Loucy (cell line): ENCODE results near the gene FIGNL2.

Source experiments
- H2AFZ ChIP-seq: fragments of 200-600 bp; sonication (generic); 2 replicates; pipeline ENCODE4 v1.6.0; 2016; ENCODE audit warnings: antibody characterized with exemption, mild to moderate bottlenecking, low read length, moderate library complexity
- H3F3A ChIP-seq: fragments of 200-600 bp; 2 replicates; pipeline ENCODE4 v1.6.0; 2016; ENCODE audit warnings: antibody characterized with exemption, low read depth, mild to moderate bottlenecking
- H3K27me3 ChIP-seq: fragments of 200-600 bp; sonication (generic); 2 replicates; pipeline ENCODE4 v1.6.1; 2014; ENCODE audit warnings: low read length, mild to moderate bottlenecking; ENCODE audit not compliant: insufficient read depth, poor library complexity, severe bottlenecking
- H3K36me3 ChIP-seq: fragments of 200-600 bp; sonication (generic); 2 replicates; pipeline ENCODE4 v1.6.1; 2016; ENCODE audit warnings: low read length; ENCODE audit not compliant: insufficient read depth
- H3K4me1 ChIP-seq: fragments of 200-600 bp; sonication (generic); 2 replicates; pipeline ENCODE4 v1.5.1; 2014; ENCODE audit warnings: low read length, mild to moderate bottlenecking; ENCODE audit not compliant: insufficient read depth, poor library complexity, severe bottlenecking
- H3K4me2 ChIP-seq: fragments of 200-600 bp; sonication (generic); 2 replicates; pipeline ENCODE4 v1.6.0; 2014; ENCODE audit warnings: antibody characterized with exemption, low read length, low read depth, mild to moderate bottlenecking; ENCODE audit not compliant: poor library complexity, severe bottlenecking
- H3K4me3 ChIP-seq: fragments of 200-600 bp; sonication (generic); 2 replicates; pipeline ENCODE4 v1.5.1; 2014; ENCODE audit warnings: low read length, mild to moderate bottlenecking, mixed read lengths; ENCODE audit not compliant: poor library complexity, severe bottlenecking
- H3K79me2 ChIP-seq: fragments of 200-600 bp; sonication (generic); 2 replicates; pipeline ENCODE4 v1.6.1; 2014; ENCODE audit warnings: low read length; ENCODE audit not compliant: insufficient read depth
- H3K9ac ChIP-seq: fragments of 200-600 bp; sonication (generic); 2 replicates; pipeline ENCODE4 v1.6.0; 2014; ENCODE audit warnings: mild to moderate bottlenecking, low read depth, low read length, moderate library complexity; ENCODE audit not compliant: poor library complexity, severe bottlenecking
- H3K9me2 ChIP-seq: fragments of 200-600 bp; sonication (generic); replicated peaks from 2 replicates; pipeline ENCODE4 v1.6.1; 2016; ENCODE audit warnings: low read depth, low read length, mixed read lengths
- H3K9me3 ChIP-seq: fragments of 200-600 bp; sonication (generic); 2 replicates; pipeline ENCODE4 v1.6.1; 2014; ENCODE audit warnings: mild to moderate bottlenecking, antibody characterized with exemption, low read length, low read depth; ENCODE audit not compliant: insufficient read depth
- H4K20me1 ChIP-seq: fragments of 200-600 bp; sonication (generic); 2 replicates; pipeline ENCODE4 v1.6.0; 2014; ENCODE audit warnings: antibody characterized with exemption, low read length, mild to moderate bottlenecking; ENCODE audit not compliant: insufficient read depth, poor library complexity, severe bottlenecking
- CTCF ChIP-seq: fragments of 200-600 bp; sonication (generic); conservative IDR thresholded peaks from 2 replicates; pipeline ENCODE4 v1.5.1; 2014; ENCODE audit warnings: mild to moderate bottlenecking, antibody characterized with exemption, low read length
- EZH2phosphoT487 ChIP-seq: fragments of 200-600 bp; IDR thresholded peaks from 2 replicates; pipeline ENCODE4 v1.6.1; 2018; ENCODE audit warnings: antibody characterized with exemption, mild to moderate bottlenecking, moderate library complexity, borderline replicate concordance

The FIGNL2 gene

GRCh38 chr12:51867371-51867770 is 18.9 kb upstream of the FIGNL2 start:
- H3K9me2 ChIP-seq: no peaks in the 10 kb centered on the region
- H3K27me3 ChIP-seq: no peaks in the 10 kb centered on the region
- H3K9ac ChIP-seq: no peak overlapping the region
- TF ChIP-seq EZH2phosphoT487 (no peak), CTCF (no peak)
- H3K4me1 ChIP-seq: peaks cover 6% of the 10 kb centered on the region
- no peak overlapping the region for H3K4me3 ChIP-seq
- no peaks in the 10 kb centered on the region for H3K79me2 ChIP-seq
- H3K9me3 ChIP-seq: no peaks in the 10 kb centered on the region
- H3K4me2 ChIP-seq: no peak overlapping the region
- H4K20me1 ChIP-seq: no peaks in the 10 kb centered on the region
- peak overlapping the region; percentile 49; the same call in 1 of the 2 replicates for H2AFZ ChIP-seq
- no peaks in the 10 kb centered on the region for H3K36me3 ChIP-seq
- no peaks in the 10 kb centered on the region for H3F3A ChIP-seq

- no peak for TF ChIP-seq EZH2phosphoT487
- no peak for TF ChIP-seq CTCF
- Histone ChIP-seq H2AFZ (no peak overlapping the region), H3K36me3 (no peaks in the 10 kb centered on the region), H3K27me3 (no peaks in the 10 kb centered on the region), H3F3A (no peaks in the 10 kb centered on the region), H3K4me2 (no peak overlapping the region), H3K4me3 (no peak overlapping the region), H3K9me2 (no peaks in the 10 kb centered on the region), H4K20me1 (no peaks in the 10 kb centered on the region), H3K4me1 (peaks cover 6% of the 10 kb centered on the region), H3K79me2 (no peaks in the 10 kb centered on the region), H3K9me3 (no peaks in the 10 kb centered on the region), H3K9ac (no peak overlapping the region)
Observed at GRCh38 chr12:51866762-51867161, 18.2 kb upstream of the FIGNL2 start.

- H3K4me3 ChIP-seq: no peak overlapping the region
- no peaks in the 10 kb centered on the region for H3K36me3 ChIP-seq
- H3K79me2 ChIP-seq: no peaks in the 10 kb centered on the region
- H3K27me3 ChIP-seq: no peaks in the 10 kb centered on the region
- H3K9ac ChIP-seq: no peak overlapping the region
- no peak overlapping the region for H2AFZ ChIP-seq
- TF ChIP-seq EZH2phosphoT487 (no peak), CTCF (no peak)
- no peaks in the 10 kb centered on the region for H3F3A ChIP-seq
- no peak overlapping the region for H3K4me2 ChIP-seq
- no peaks in the 10 kb centered on the region for H4K20me1 ChIP-seq
- peaks cover 6% of the 10 kb centered on the region for H3K4me1 ChIP-seq
- H3K9me2 ChIP-seq: no peaks in the 10 kb centered on the region
- no peaks in the 10 kb centered on the region for H3K9me3 ChIP-seq
Observed at GRCh38 chr12:51866324-51866723, 17.8 kb upstream of the FIGNL2 start.
